Activated CD4-positive, alpha-beta T cell treated with anti-CD3 and anti-CD28 coated beads, Interleukin-2, amount 10 ng/mL, durations not matched to agents 24 days and 14 days (primary cell): Measurements from ENCODE around the gene KLHL17. TPM values are rescaled to one million over a fixed set of nuclear protein-coding genes. Genes with fewer than 3 reads are reported as not detected.
A peak's percentile ranks its signal among the peaks of the same experiment; 100 is the strongest.

ENCODE experiments used
- DNase-seq: peaks from one replicate; pipeline ENCODE4 v3.0.0; 2022
- H3K27ac Mint-ChIP-seq: one replicate; pipeline ENCODE4 v1.8.0; 2022; ENCODE audit warnings: mild to moderate bottlenecking, mixed read lengths
- H3K27me3 Mint-ChIP-seq: one replicate; pipeline ENCODE4 v1.8.0; 2022; ENCODE audit warnings: mixed read lengths
- H3K36me3 Mint-ChIP-seq: one replicate; pipeline ENCODE4 v1.8.0; 2022; ENCODE audit warnings: low read depth, mild to moderate bottlenecking, mixed read lengths
- H3K4me1 Mint-ChIP-seq: one replicate; pipeline ENCODE4 v1.8.0; 2021; ENCODE audit warnings: mixed read lengths
- H3K4me3 Mint-ChIP-seq: one replicate; pipeline ENCODE4 v1.8.0; 2022; ENCODE audit warnings: mild to moderate bottlenecking, moderate library complexity, mixed read lengths
- H3K9me3 Mint-ChIP-seq: one replicate; pipeline ENCODE4 v1.8.0; 2021; ENCODE audit warnings: mixed read lengths
- intact Hi-C: fragments of 100-400 bp; cut with micrococcal nuclease; formaldehyde crosslinking; loops from one replicate; pipeline ENCODE4 v1.15.1; 2023
- total RNA-seq: library from RNA; stranded (reverse); gene quantifications from 2 replicates; pipeline ENCODE4 v1.2.3, GENCODE V29; 2022

KLHL17 gene
- total RNA-seq, 1 donor from 2014 or later, result 48.1 TPM

DNA sequence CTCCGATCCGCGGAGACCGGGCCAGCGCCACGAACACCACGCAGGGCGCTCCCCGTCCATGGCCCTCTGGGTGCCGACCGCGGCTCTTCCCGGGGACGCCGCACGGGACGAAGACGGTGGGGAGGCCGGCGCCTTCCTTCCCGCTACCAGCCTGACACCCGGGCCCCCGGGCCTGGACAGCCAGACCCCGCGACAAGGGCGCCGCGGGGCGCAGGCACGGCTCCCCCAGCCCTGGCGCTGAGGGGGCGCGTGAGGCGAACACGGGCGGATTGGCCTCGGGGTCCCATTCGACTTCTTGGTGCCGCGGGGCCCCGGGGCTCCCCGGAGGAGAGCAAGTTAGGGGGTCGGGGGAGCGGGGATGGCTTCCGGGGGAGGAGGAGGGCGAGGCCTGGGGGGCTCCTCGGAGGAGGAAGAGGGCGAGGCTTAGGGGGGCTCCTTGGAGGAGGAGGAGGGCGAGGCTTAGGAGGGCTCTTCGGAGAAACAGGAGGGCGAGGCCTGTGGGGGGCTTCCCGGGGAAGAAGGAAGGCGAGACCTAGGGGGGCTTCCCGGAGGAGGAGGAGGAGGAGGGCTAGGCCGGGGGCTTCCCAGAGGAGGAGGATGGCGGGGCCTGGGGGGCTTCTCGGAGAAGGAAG, 537 bp upstream of the KLHL17 start:
- intact Hi-C loops, result loop anchor here (1.0 kb wide), 1 partner anchor 7 kb away; no protein-coding TSS in a partner anchor
- H3K36me3 Mint-ChIP-seq, result peaks cover 35% of the 10 kb centered on the region
- no peak for DNase-seq
- no peaks in the 10 kb centered on the region for H3K27me3 Mint-ChIP-seq
- peaks cover 19% of the 10 kb centered on the region for H3K4me1 Mint-ChIP-seq
- H3K4me3 Mint-ChIP-seq, result peak overlapping the region; percentile 99
- H3K9me3 Mint-ChIP-seq, result no peaks in the 10 kb centered on the region
- H3K27ac Mint-ChIP-seq, result peak overlapping the region; percentile 65

DNA sequence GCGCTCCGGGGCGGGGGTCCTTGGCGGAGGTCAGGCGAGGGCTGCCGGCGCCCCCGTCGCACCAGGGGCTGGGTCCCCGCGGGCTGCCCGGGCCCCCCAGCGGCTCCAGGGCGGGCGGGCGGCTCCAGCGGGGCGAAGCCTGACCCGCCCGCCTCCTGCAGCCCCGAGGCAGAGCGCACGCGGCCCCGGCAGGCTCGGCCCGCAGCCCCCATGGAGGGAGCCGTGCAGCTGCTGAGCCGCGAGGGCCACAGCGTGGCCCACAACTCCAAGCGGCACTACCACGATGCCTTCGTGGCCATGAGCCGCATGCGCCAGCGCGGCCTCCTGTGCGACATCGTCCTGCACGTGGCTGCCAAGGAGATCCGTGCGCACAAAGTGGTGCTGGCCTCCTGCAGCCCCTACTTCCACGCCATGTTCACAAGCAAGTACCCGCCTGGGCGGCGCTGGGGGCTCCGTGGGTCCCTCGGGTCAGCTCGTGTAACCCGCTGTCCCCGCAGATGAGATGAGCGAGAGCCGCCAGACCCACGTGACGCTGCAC, 817 bp downstream of the KLHL17 start:
- Mint-ChIP-seq H3K4me3 (peak overlapping the region; percentile 69), H3K27me3 (no peaks in the 10 kb centered on the region), H3K4me1 (peaks cover 17% of the 10 kb centered on the region), H3K9me3 (no peaks in the 10 kb centered on the region), H3K27ac (no peak overlapping the region), H3K36me3 (peaks cover 27% of the 10 kb centered on the region)
- intact Hi-C loops, result no loop called here
- peak; percentile 65 for DNase-seq

DNA sequence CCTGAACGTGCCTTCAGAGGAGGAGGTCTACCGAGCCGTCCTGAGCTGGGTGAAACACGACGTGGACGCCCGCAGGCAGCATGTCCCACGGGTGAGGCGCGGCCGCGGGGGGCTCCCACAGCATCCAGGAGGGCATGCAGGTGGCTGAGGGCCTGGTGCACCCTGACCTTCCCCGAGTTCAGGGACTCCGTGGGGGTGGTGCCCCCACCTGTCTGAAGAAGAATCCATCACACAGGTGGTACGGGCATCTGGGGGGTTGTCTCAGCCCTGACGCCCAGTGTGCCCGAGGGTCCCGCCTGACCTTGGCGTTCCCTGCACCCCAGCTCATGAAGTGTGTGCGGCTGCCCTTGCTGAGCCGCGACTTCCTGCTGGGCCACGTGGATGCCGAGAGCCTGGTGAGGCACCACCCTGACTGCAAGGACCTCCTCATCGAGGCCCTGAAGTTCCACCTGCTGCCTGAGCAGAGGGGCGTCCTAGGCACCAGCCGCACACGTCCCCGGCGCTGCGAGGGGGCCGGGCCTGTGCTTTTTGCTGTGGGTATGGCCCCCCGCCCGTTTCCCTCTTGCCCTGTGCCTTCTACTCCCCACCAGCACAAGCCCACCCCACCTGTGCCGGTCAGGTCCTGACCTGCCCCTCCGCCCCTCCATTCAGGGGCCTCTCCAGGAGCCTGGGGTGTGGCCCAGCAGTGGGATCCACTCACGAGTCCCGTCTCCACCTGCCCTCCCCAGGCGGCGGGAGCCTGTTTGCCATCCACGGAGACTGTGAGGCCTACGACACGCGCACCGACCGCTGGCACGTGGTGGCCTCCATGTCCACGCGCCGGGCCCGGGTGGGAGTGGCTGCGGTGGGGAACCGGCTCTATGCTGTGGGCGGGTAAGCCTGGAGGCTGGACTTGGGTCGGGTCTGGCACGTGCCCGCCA, 2.3 kb downstream of the KLHL17 start:
- no peak for DNase-seq
- intact Hi-C loops, result no loop called here
- Mint-ChIP-seq H3K27me3 (no peaks in the 10 kb centered on the region), H3K27ac (no peak overlapping the region), H3K9me3 (no peaks in the 10 kb centered on the region), H3K4me1 (peaks cover 13% of the 10 kb centered on the region), H3K4me3 (peak overlapping the region; percentile 69), H3K36me3 (peaks cover 21% of the 10 kb centered on the region)

DNA sequence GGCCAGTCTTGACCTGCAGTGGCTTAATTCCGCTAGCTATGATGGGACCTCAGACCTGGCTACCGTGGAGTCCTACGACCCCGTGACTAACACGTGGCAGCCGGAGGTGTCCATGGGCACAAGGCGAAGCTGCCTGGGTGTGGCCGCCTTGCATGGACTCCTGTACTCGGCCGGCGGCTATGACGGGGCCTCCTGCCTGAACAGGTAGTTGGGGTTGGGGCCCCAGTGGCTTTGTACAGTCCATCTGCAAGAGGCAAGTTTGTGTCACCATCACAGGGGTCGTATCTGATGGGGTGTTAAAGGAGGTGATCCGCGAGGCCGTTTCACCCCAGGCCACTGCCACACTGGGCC, 2.9 kb downstream of the KLHL17 start:
- Mint-ChIP-seq H3K9me3 (no peaks in the 10 kb centered on the region), H3K4me1 (peaks cover 10% of the 10 kb centered on the region), H3K27me3 (peaks cover under 1% of the 10 kb centered on the region), H3K36me3 (peaks cover 19% of the 10 kb centered on the region), H3K4me3 (no peak overlapping the region), H3K27ac (no peak overlapping the region)
- intact Hi-C loops, result no loop called here
- DNase-seq, result no peak

DNA sequence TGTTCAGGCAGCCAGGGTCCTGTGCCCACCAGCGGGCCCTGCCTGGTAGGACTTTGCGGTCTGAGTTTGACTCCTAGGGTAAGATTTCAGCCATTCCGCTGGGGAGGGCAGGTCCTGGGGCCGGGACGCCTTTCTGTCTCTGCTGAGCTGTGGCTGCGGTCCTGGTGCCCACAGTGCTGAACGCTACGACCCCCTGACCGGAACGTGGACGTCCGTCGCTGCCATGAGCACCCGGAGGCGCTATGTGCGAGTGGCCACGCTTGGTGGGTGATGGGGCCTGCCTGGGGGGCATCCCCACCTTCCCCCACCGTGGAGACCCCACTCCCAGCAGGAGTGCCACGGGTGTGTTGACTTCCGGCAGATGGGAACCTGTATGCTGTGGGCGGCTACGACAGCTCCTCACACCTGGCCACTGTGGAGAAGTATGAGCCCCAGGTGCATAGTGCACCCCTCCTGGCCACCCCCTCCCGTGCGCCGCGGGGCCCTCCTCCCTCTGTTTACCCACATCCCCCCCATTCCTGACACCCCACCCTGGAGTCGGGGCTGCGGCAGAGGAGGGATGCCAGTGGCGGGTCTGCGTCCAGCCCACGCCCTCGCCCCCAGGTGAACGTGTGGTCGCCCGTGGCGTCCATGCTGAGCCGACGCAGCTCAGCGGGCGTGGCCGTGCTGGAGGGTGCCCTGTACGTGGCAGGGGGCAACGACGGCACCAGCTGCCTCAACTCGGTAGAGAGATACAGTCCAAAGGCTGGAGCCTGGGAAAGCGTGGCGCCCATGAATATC, 3.6 kb downstream of the KLHL17 start:
- Mint-ChIP-seq H3K4me3 (peak overlapping the region; percentile 7), H3K36me3 (peaks cover 16% of the 10 kb centered on the region), H3K4me1 (peaks cover 10% of the 10 kb centered on the region), H3K27ac (no peak overlapping the region), H3K9me3 (no peaks in the 10 kb centered on the region), H3K27me3 (peaks cover 7% of the 10 kb centered on the region)
- DNase-seq, result no peak
- intact Hi-C loops, result no loop called here

DNA sequence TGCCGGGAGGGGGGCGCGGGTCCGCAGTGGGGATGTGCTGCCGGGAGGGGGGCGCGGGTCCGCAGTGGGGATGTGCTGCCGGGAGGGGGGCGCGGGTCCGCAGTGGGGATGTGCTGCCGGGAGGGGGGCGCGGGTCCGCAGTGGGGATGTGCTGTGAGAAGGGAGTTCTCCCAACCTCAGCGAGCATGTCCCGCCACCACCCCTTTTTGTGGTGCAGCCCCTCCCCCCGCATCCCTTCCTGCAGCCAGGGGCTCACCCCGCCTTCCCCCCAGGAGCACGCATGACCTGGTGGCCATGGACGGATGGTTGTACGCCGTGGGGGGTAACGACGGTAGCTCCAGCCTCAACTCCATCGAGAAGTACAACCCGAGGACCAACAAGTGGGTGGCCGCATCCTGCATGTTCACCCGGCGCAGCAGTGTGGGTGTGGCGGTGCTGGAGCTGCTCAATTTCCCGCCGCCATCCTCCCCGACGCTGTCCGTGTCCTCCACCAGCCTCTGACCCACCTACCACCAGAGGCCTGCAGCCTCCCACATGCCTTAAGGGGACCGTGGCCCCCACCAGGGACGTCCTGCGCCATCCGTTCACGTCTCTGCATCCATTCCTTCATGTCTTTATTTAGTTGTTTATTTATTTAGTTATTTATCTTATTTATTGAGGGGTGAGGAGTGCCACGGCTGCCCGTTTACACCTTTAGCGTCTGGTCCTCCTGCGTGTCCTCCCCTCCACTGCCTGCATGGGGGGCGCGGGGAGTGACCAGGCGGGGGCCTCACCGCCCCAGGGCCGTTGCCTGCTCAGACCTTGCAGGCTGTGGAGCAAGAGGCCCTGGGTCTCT, 4.5 kb downstream of the KLHL17 start:
- no peak for DNase-seq
- peaks cover 7% of the 10 kb centered on the region for H3K4me1 Mint-ChIP-seq

DNA sequence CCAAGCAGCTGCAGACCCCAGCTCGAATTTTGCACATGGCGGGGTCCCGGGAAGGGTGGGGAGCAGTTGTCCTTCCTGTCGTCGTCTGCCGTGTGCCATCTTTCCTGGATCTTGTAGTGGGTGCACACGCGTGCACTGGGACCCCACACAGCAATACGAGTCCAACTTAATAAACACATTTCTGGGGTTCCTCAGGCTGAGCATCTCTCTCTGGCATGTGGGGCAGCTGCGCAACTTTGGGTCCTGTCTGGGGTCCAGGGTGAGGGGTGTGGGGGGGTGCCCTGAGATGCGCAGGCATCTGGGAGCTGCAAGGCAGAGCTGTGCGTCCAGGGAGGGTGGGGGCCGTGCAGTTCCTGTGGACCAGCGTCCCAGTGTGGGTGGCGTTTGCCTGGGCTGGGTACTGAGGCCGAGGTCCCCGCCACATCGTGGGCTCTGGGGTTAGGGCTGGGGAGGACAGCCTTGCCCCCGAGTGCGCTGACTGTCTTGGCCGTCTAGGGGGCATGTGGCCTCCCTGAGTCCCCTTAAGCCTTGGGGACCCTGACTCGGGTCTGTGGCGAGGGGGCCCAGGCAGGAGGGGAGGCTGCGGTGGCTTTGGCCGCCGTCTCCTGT, 5.2 kb downstream of the KLHL17 start:
- Mint-ChIP-seq H3K9me3 (no peaks in the 10 kb centered on the region), H3K36me3 (peaks cover 15% of the 10 kb centered on the region)
- intact Hi-C loops, result no loop called here

More for the DNA sequence above, 4.5 kb downstream of the KLHL17 start:
- Mint-ChIP-seq H3K27ac (no peak overlapping the region), H3K27me3 (peaks cover 10% of the 10 kb centered on the region), H3K4me3 (peak overlapping the region; percentile 63), H3K9me3 (no peaks in the 10 kb centered on the region), H3K36me3 (peaks cover 15% of the 10 kb centered on the region)
- intact Hi-C loops, result no loop called here

DNA sequence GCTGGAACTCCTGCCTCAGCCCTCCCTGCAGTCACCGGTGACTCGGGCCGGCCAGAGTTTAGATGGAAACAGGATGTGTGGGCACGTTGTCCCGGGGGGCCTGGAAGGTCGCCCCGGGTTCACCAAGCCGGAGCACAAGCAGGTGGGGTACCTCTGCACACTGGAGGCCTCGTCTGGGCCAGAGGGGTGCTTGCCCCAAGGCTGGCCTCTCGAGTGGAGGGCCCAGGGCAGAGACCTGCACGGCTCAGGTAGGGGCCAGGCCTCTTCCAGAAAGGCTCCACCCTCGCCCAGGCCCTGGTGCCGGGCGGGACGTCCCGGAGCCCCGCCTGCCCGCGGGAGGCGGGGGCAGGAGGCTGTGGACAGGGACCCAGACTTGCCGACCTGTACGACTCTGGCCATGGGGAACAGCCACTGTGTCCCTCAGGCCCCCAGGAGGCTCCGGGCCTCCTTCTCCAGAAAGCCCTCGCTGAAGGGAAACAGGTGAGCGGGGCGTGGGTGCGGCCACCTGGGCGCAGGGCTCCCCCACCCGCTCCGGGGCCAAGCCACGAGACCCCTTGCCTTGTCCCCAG, 5.8 kb downstream of the KLHL17 start, which contains the start of gene PLEKHN1:
Gene PLEKHN1, plus strand, starts transcription at position 348 of the 569 bp plus-strand sequence. Its CDS starts 50 bp downstream, at position 398.
- peak; percentile 81 for DNase-seq
- peak within 1 kb of the TSS; percentile 85 for H3K27ac Mint-ChIP-seq
- H3K4me3 Mint-ChIP-seq, result peak within 1 kb of the TSS; percentile 86
- peaks cover 7% of the 10 kb centered on the region for H3K4me1 Mint-ChIP-seq
- peaks cover 10% of the 10 kb centered on the region for H3K27me3 Mint-ChIP-seq
- H3K36me3 Mint-ChIP-seq, result peaks cover 15% of the 10 kb centered on the region
- no peaks in the 10 kb centered on the region for H3K9me3 Mint-ChIP-seq
- intact Hi-C loops, result no loop called here

More for the DNA sequence above, 5.2 kb downstream of the KLHL17 start:
- Mint-ChIP-seq H3K27me3 (peaks cover 10% of the 10 kb centered on the region), H3K4me1 (peaks cover 7% of the 10 kb centered on the region), H3K4me3 (peak overlapping the region; percentile 63), H3K27ac (peak overlapping the region; percentile 53)
- DNase-seq, result no peak

DNA sequence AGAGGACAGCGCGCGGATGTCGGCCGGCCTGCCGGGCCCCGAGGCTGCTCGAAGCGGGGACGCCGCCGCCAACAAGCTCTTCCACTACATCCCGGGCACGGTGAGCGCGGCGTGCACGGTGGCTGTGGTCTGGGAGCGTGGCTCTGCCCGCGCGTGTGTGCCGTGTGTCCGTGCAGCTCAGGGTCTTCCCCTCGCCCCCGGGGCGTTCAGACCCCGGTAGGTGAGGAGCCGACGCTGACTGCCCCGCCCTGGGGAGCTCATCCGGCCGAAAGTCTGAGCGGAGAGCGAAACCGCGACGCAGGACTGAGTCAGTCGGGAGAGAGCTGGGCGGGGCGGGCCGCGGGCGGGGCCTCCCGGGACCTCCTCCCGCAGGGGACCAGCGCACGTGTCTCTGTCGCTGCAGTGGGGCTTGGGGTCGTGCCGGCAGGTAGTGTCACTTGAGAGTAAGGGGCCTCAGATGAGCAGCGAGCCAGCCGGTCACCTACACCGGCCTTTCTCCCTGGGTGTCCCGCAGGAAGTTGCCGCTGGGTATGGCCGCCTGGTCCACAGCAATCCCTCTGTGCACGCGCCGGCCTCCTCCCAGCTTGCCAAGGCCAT, 6.4 kb downstream of the KLHL17 start:
- intact Hi-C loops, result loop anchor here (1.0 kb wide), 1 partner anchor 8 kb away; the partner anchor contains the start of gene NOC2L
- Mint-ChIP-seq H3K4me1 (peaks cover 7% of the 10 kb centered on the region), H3K27me3 (peaks cover 10% of the 10 kb centered on the region), H3K36me3 (peaks cover 14% of the 10 kb centered on the region), H3K9me3 (no peaks in the 10 kb centered on the region), H3K4me3 (peak overlapping the region; percentile 86), H3K27ac (peak overlapping the region; percentile 85)
- peak; percentile 93 for DNase-seq

DNA sequence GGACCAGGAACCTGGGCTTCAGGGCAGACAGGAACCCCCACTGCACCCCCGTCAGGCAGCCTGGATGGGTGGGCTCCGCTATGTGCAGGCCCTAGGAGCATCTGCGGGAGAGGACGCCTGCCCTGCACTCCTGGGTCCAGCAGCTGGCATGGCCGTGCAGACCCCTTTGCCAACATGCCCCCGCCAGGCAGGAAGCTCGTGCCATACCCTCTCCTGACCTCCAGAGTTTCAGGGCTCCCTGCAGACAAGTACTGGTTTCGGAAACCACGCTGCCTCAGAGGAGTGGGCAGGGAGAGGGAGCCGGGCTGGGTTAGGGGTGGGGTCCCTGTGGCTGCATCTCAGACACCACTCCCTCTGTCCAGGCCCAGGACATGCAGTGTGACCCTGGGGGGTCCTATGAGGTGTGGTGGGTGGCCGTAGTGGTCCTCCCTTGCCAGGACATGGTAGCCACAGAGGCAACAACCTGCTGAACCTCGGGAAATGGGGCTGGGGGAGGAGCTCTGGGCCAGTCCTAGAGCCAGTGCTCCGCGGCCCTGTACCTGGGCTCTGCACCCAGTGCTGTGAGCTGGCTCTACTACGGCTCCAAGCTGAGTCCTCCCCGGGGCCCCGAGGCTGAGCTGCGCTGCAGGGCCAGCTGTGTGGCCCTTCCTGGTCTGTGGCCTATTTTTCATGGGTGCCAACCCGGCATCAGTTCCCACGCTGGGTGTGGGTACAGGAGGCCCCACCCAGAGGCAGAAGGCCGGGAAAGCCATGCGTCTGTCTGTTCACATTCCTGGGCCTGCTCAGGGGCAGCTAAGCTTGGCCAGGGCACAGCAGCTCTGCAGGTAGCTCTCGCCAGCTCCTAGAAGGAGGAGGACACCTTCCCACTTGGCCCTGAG, 7.3 kb downstream of the KLHL17 start:
- Mint-ChIP-seq H3K4me1 (peaks cover 5% of the 10 kb centered on the region), H3K4me3 (peak overlapping the region; percentile 86), H3K9me3 (no peaks in the 10 kb centered on the region), H3K27me3 (peaks cover 10% of the 10 kb centered on the region), H3K27ac (no peak overlapping the region), H3K36me3 (peaks cover 8% of the 10 kb centered on the region)
- intact Hi-C loops, result loop anchor here (1.0 kb wide), 1 partner anchor 8 kb away; the partner anchor contains the start of gene NOC2L
- no peak for DNase-seq

DNA sequence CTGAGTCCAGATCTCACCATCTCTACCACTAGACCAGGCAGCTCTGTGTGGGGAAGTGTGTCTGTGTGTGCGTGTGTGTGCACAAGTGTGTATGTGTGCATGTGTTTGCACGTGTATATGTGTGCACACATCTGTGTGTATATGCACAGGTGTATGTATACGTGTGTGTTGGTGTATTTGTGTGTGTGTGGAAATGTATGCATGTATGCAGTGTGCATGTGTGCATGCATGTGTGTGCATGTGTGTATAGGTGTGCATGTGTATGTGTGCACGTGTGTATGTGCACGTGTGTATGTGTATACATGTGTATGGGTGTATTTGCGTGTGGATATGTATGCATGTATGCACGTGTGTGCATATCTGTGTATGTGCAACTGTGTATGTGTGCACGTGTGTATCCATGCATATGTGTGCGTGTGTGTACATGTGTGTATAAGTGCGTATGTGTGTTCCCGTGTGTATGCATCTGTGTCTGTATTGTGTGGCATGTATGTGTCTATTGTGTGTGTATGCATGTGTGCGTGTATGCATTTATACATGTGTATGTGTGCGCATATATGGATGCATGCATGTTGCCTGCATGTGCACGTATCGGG, 9.0 kb downstream of the KLHL17 start:
- no peak overlapping the region for H3K27ac Mint-ChIP-seq
- H3K4me1 Mint-ChIP-seq, result peaks cover 5% of the 10 kb centered on the region
- no peak overlapping the region for H3K4me3 Mint-ChIP-seq
- peaks cover 3% of the 10 kb centered on the region for H3K36me3 Mint-ChIP-seq
- peaks cover 10% of the 10 kb centered on the region for H3K27me3 Mint-ChIP-seq
- no peak for DNase-seq
- no peaks in the 10 kb centered on the region for H3K9me3 Mint-ChIP-seq
- intact Hi-C loops, result no loop called here
